ENCODE results near the gene LDB1.

The LDB1 gene

GRCh38 chr10:102069071-102069470, 51.1 kb downstream of the LDB1 start:
- Histone ChIP-seq H3K9me3 (ENCODE audit: control insufficient read depth, insufficient read depth, low read length) (no peaks in the 10 kb centered on the region), H3K27me3 (ENCODE audit: control insufficient read depth, insufficient read depth, low read length) (no peaks in the 10 kb centered on the region), H3K4me1 (ENCODE audit: control insufficient read depth, insufficient read depth, low read length) (no peaks in the 10 kb centered on the region), H3K9ac (ENCODE audit: low read depth, low read length) (no peak overlapping the region), H3K36me3 (ENCODE audit: control insufficient read depth, insufficient read depth, low read length) (peaks cover 3% of the 10 kb centered on the region; the same call in 1 of the 2 replicates), H3K4me3 (ENCODE audit: low read depth, low read length) (no peak overlapping the region), H3K27ac (ENCODE audit: low read depth, low read length) (no peak overlapping the region)

- H3K4me1 ChIP-seq (ENCODE audit: control insufficient read depth, insufficient read depth, low read length), result no peaks in the 10 kb centered on the region
- no peaks in the 10 kb centered on the region for H3K27me3 ChIP-seq (ENCODE audit: control insufficient read depth, insufficient read depth, low read length)
- peaks cover 3% of the 10 kb centered on the region; the same call in 1 of the 2 replicates for H3K36me3 ChIP-seq (ENCODE audit: control insufficient read depth, insufficient read depth, low read length)
- no peak overlapping the region for H3K4me3 ChIP-seq (ENCODE audit: low read depth, low read length)
- no peaks in the 10 kb centered on the region for H3K9me3 ChIP-seq (ENCODE audit: control insufficient read depth, insufficient read depth, low read length)
- H3K27ac ChIP-seq (ENCODE audit: low read depth, low read length), result no peak overlapping the region
- no peak overlapping the region for H3K9ac ChIP-seq (ENCODE audit: low read depth, low read length)
Observed at GRCh38 chr10:102068216-102068615, 52.0 kb downstream of the LDB1 start.

- Histone ChIP-seq H3K9me3 (ENCODE audit: control insufficient read depth, insufficient read depth, low read length) (no peaks in the 10 kb centered on the region), H3K9ac (ENCODE audit: low read depth, low read length) (no peak overlapping the region), H3K27ac (ENCODE audit: low read depth, low read length) (no peak overlapping the region), H3K4me3 (ENCODE audit: low read depth, low read length) (no peak overlapping the region), H3K4me1 (ENCODE audit: control insufficient read depth, insufficient read depth, low read length) (no peaks in the 10 kb centered on the region), H3K27me3 (ENCODE audit: control insufficient read depth, insufficient read depth, low read length) (no peaks in the 10 kb centered on the region), H3K36me3 (ENCODE audit: control insufficient read depth, insufficient read depth, low read length) (peaks cover 3% of the 10 kb centered on the region; the same call in 1 of the 2 replicates)
Observed at GRCh38 chr10:102067091-102067916, 52.9 kb downstream of the LDB1 start.

GRCh38 chr10:102066399-102067088, 53.6 kb downstream of the LDB1 start:
- H3K9ac ChIP-seq (ENCODE audit: low read depth, low read length), result no peak overlapping the region
- no peaks in the 10 kb centered on the region for H3K4me1 ChIP-seq (ENCODE audit: control insufficient read depth, insufficient read depth, low read length)
- H3K36me3 ChIP-seq (ENCODE audit: control insufficient read depth, insufficient read depth, low read length), result peaks cover 3% of the 10 kb centered on the region; the same call in 1 of the 2 replicates
- H3K27ac ChIP-seq (ENCODE audit: low read depth, low read length), result no peak overlapping the region
- 0 out of 2 replicates have a peak overlapping the region, but pooled peaks have one; percentile 81 for H3K4me3 ChIP-seq (ENCODE audit: low read depth, low read length)
- no peaks in the 10 kb centered on the region for H3K27me3 ChIP-seq (ENCODE audit: control insufficient read depth, insufficient read depth, low read length)
- H3K9me3 ChIP-seq (ENCODE audit: control insufficient read depth, insufficient read depth, low read length), result no peaks in the 10 kb centered on the region

GRCh38 chr10:102065561-102066398, 54.4 kb downstream of the LDB1 start:
- Histone ChIP-seq H3K4me3 (ENCODE audit: low read depth, low read length) (peak overlapping the region; percentile 81), H3K4me1 (ENCODE audit: control insufficient read depth, insufficient read depth, low read length) (no peaks in the 10 kb centered on the region), H3K27ac (ENCODE audit: low read depth, low read length) (peak overlapping the region; percentile 47), H3K27me3 (ENCODE audit: control insufficient read depth, insufficient read depth, low read length) (no peaks in the 10 kb centered on the region), H3K9ac (ENCODE audit: low read depth, low read length) (peak overlapping the region; percentile 53), H3K9me3 (ENCODE audit: control insufficient read depth, insufficient read depth, low read length) (no peaks in the 10 kb centered on the region), H3K36me3 (ENCODE audit: control insufficient read depth, insufficient read depth, low read length) (peaks cover 3% of the 10 kb centered on the region; the same call in 1 of the 2 replicates)

- peak within 1 kb of the TSS; percentile 53 for H3K9ac ChIP-seq (ENCODE audit: low read depth, low read length)
- no peaks in the 10 kb centered on the region for H3K4me1 ChIP-seq (ENCODE audit: control insufficient read depth, insufficient read depth, low read length)
- peaks cover 3% of the 10 kb centered on the region; the same call in 1 of the 2 replicates for H3K36me3 ChIP-seq (ENCODE audit: control insufficient read depth, insufficient read depth, low read length)
- no peaks in the 10 kb centered on the region for H3K9me3 ChIP-seq (ENCODE audit: control insufficient read depth, insufficient read depth, low read length)
- H3K4me3 ChIP-seq (ENCODE audit: low read depth, low read length), result peak within 1 kb of the TSS; percentile 81
- H3K27ac ChIP-seq (ENCODE audit: low read depth, low read length), result peak within 1 kb of the TSS; percentile 47
- no peaks in the 10 kb centered on the region for H3K27me3 ChIP-seq (ENCODE audit: control insufficient read depth, insufficient read depth, low read length)
Observed at GRCh38 chr10:102064868-102065560, 55.2 kb downstream of the LDB1 start, which contains the start of gene HPS6. HPS6 (plus strand) TSS chr10:102065349; CDS start chr10:102065475, 126 bp downstream.

GRCh38 chr10:102064503-102064867, 55.7 kb downstream of the LDB1 start:
- Histone ChIP-seq H3K4me3 (ENCODE audit: low read depth, low read length) (peak overlapping the region; percentile 81), H3K9me3 (ENCODE audit: control insufficient read depth, insufficient read depth, low read length) (no peaks in the 10 kb centered on the region), H3K27me3 (ENCODE audit: control insufficient read depth, insufficient read depth, low read length) (no peaks in the 10 kb centered on the region), H3K27ac (ENCODE audit: low read depth, low read length) (no peak overlapping the region), H3K36me3 (ENCODE audit: control insufficient read depth, insufficient read depth, low read length) (peaks cover 3% of the 10 kb centered on the region; the same call in 1 of the 2 replicates), H3K9ac (ENCODE audit: low read depth, low read length) (no peak overlapping the region), H3K4me1 (ENCODE audit: control insufficient read depth, insufficient read depth, low read length) (no peaks in the 10 kb centered on the region)

GRCh38 chr10:102059987-102060386, 60.2 kb downstream of the LDB1 start:
- no peaks in the 10 kb centered on the region for H3K27me3 ChIP-seq (ENCODE audit: control insufficient read depth, insufficient read depth, low read length)
- 0 out of 2 replicates have a peak, but pooled peaks cover 3% of the 10 kb centered on the region for H3K4me1 ChIP-seq (ENCODE audit: control insufficient read depth, insufficient read depth, low read length)

More at GRCh38 chr10:102059987-102060386, 60.2 kb downstream of the LDB1 start:
- no peak overlapping the region for H3K9ac ChIP-seq (ENCODE audit: low read depth, low read length)
- H3K27ac ChIP-seq (ENCODE audit: low read depth, low read length), result no peak overlapping the region
- H3K9me3 ChIP-seq (ENCODE audit: control insufficient read depth, insufficient read depth, low read length), result no peaks in the 10 kb centered on the region
- H3K4me3 ChIP-seq (ENCODE audit: low read depth, low read length), result no peak overlapping the region
- no peaks in the 10 kb centered on the region for H3K36me3 ChIP-seq (ENCODE audit: control insufficient read depth, insufficient read depth, low read length)

All from HUES48 (cell line).